ENCODE results near the gene CSNK1G1.

The CSNK1G1 gene

GRCh38 chr15:64153480-64154367 lies 202.2 kb downstream of the CSNK1G1 start:
- DNase-seq (ENCODE audit: low spot score), result peak; percentile 96

DNA sequence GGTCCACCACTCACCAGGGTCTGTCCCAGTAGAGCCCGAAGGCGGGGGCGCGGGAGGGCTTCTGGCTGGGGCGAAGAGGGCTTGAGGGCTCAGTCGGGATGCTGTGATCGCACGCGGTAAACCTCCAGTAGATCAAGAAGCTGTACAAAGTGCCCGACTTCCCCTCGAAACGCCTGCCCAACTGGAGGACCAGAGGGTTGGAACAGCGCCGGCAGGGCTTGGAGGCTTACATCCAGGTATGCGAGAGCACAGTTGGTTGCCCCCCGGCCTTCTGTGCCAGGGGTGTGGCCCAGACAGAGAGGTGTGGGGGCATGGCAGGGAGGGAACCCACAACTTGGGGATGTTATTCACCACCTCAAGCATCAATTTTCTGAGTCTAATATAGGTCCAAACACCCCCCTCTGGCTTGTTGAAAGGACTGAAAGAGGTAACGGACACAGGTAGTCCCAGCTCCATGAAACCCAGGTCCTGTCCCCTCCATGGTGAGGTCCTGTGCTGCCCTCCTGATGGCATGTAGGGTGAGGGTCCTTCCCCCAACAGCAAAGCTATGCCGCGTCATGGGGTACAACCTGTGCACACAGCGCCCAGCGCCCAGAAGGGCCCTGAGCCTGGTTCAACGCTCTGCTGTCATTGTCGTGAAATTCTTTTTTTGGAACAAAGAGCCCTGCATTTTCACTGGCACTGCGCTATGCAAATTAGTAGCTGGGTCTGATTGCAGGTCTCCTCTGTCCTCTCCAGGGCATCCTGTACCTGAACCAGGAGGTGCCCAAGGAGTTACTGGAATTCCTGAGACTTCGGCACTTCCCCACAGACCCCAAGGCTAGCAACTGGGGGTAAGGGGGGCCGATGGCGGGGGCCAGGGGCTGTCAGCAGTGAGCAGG lies 203.2 kb downstream of the CSNK1G1 start:
- DNase-seq (ENCODE audit: low spot score), result peak; percentile 35

DNA sequence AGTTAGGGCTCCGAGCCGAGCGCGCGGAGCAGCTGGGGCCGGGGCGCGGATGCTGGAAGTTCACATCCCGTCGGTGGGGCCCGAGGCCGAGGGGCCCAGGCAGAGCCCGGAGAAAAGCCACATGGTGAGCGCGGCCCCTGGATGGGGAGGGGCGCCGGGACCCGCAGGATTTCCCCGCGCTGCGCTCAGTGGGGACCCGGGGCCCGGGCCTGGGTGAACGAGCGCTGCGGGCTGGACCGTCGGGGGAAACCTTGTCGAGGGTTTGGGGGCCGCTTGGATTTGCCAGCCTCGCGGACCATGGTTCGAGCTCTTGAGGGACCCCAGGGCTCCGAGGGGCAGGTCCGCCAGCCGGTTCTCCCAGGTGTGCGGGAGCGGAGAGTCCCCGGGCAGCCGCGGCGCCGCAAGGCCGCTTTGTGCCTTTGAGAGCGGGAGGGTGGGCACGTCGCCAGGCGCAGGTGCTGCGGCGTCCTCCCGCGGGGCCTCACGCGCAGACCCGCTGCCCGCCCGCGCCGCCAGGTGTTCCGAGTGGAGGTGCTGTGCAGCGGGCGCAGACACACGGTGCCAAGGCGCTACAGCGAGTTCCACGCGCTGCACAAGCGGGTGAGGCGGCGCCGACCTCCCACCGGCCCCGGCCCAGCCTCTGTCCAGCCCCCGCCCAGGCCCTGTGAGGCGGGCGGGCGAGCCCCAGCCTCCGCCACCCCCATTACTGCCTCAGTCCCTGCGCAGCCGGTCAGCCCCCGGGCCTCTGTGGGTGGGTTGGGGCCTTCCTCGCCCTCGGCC lies 204.1 kb downstream of the CSNK1G1 start, which contains the start of gene SNX22:
SNX22 (plus strand) TSS at position 5 of the 780 bp plus-strand sequence; CDS start at position 50, 45 bp downstream.
- DNase-seq (ENCODE audit: low spot score), result peak; percentile 39

- no peak for DNase-seq (ENCODE audit: low spot score)
These were observed 205.9 kb downstream of the CSNK1G1 start for GRCh38 chr15:64149893-64150578.

DNA sequence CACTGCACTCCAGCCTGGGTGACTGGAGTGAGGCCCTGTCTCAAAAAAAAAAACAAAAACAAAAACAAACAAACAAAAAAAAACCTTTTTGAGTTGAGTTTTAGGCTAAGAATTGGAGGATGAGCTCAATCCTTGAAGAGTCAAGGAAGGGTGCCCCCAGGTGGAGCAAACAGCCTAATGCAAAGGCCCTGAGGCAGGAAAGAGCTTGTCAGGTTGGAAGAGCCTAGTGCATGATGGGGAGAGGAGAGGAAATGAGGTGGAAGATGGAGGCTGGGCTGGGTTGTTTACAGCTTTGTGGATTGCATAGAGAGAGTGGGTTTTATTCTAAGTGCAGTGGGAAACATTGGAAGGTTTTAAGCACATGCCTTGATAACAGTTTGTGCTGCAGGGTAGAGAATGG lies 206.5 kb downstream of the CSNK1G1 start:
- DNase-seq (ENCODE audit: low spot score), result no peak

DNA sequence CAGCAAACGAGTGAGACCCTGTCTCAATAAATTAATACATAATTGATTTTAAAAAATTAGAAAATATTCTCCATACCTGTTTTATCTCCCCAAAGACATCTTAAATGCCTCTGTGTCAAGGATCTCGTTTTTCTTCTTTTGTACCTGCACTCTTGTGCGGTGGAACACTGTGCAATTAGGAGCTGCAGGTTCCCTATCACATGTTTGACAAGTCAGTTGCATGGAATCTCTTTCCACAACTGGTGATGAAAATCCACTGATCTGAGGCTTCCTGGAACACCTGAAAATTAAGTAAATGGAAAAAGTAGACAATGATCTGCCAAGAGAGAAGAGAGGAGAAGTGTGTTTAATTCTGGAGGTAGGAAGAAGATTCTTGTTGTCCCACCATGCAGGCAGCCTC lies 207.4 kb downstream of the CSNK1G1 start:
- no peak for DNase-seq (ENCODE audit: low spot score)

DNA sequence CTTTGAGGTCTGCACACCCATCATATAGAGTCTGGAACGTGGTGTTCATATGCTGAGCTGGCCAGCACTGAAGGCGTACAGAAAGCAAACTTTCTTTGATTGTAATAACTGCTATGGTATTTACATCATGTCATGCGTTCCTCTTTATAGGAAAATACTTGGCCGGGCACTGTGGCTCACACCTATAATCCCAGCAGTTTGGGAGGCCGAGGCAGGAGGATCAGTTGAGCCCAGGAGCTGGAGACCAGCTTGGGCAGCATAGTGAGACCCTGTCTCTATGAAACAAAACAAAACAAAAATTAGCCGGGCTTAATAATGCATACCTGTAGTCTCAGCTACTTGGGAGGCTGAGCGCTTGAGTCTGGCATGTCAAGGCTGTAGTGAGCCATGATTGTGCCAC lies 207.8 kb downstream of the CSNK1G1 start:
- DNase-seq (ENCODE audit: low spot score), result no peak

DNA sequence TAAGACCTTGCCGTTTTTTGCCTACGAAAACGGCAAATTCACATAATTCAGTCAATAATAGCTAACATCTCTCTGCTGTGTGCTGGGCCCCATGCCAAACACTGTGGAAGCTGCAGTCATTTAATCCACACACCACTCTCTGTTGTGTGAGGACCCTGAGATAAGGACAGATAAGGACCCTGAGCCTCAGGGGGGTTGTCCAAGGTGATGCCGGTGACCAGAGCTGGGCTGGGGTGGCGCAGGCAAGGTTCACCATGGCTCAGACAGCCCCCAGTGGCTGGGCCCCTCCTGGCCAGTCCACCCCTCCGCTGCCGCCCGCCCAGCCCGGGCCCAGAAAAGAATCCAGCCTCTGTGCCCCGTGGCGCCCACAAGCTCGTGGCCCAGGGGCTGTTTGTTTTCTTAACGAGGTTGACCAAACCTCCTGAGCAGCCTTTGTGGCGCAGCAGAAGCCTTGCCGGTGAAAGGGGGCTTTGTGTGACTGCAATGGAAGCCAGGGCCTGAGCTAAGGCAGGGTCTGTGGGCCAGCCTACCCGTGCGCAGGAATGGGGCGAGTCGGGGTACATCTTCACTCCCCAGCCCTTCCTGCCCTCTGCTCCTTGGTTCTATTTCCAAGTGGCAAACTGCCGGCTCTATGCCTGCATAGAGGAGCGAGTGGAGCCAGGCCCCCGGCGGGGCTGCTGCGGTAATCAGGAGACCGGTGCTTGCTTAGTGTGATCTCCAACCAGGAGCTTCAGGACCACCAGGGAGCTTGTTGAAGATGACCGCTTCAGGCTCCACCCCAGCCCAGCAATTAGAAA lies 208.9 kb downstream of the CSNK1G1 start:
- DNase-seq (ENCODE audit: low spot score), result no peak

- DNase-seq (ENCODE audit: low spot score), result no peak
These were observed 209.5 kb downstream of the CSNK1G1 start for GRCh38 chr15:64146520-64146884.

- no peak for DNase-seq (ENCODE audit: low spot score)
These were observed 209.9 kb downstream of the CSNK1G1 start for GRCh38 chr15:64146041-64146440.

DNA sequence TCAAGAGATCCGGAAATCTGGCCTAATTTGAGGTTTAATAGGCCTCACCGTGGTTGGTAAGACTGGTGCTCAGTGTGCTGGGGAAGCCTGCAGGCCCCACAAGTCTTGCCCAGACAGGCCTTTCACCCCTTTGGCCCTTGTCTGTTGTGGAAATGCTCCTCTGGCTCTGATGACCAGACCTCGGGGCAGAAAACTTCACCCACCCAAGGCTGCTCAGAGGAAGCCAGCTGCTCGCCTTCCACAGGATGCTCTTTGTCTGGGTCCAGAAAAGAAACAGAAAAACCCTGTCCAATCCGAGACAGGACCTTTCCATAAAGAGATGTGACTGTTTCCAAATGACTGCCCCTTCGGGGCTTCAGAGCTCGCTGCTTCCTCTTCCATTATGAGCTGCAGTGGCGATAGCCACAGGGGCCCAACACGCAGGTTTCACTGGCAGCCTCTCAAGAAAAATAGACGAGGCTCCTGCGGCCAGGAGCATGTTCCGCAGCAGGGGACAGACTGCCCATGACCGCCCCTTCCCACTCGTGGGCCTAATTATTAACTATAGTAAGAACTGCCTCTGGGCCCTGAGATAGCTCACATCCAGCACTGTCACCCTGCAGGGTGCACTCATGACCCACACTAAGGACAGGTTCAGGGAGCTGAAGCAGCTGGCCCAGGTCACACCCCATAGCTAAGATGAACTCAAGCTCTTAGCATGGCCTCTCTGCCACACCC lies 211.2 kb downstream of the CSNK1G1 start:
- DNase-seq (ENCODE audit: low spot score), result no peak

GRCh38 chr15:64144192-64144564 lies 211.8 kb downstream of the CSNK1G1 start:
- no peak for DNase-seq (ENCODE audit: low spot score)

DNA sequence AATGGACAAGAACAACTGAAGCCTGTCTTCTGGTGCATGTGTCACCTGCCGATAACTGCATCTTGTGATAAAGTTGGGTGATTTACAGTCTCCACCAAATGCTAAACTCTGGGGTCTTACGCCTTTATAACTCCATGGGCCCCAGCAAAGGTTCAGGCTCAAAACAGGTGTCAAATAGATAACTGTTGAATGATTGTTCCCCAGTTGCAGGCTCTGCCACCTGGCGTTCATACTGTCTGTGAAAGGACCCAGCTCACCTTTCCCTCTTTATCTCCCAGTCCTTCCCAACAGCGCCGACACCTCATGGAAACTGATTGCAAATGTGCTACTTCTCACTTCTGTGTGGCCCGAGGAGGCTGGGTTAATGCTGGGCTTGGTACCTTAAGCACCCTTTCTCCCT lies 212.7 kb downstream of the CSNK1G1 start:
- DNase-seq (ENCODE audit: low spot score), result no peak

DNA sequence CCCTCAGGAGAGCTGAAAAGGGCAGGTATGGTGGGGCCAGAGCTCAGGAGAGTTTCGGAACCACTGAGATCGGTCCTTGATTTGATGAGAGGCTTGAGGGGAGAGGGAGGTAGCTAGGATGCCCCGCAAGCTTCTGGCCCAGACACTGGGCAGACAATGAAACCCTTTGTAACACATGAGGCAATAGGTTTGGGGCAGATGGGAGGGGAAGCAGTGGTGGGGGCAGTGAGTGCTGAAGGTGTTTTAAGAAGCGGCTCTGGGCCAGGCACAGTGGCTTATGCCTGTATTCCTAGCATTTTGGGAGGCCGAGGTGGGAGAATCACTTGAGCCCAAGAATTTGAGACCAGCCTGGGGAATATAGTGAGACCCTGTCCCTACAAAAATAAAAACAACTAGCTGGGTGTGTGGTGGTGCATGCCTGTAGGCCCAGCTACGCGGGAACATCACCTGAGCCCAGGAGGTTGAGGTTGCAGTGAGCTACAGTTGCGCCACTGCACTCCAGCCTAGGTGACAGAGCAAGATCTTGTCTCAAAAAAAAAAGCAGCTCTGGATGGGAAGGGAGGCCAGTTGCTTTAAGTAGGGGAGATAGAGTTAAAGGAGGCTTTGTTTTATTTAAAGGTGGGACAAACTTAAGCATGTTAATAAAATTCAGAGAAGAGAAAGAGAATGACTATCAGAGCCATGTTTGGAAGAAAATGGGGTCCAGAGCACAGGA lies 214.0 kb downstream of the CSNK1G1 start:
- no peak for DNase-seq (ENCODE audit: low spot score)

GRCh38 chr15:64138331-64138941 lies 217.5 kb downstream of the CSNK1G1 start:
- no peak for DNase-seq (ENCODE audit: low spot score)

DNA sequence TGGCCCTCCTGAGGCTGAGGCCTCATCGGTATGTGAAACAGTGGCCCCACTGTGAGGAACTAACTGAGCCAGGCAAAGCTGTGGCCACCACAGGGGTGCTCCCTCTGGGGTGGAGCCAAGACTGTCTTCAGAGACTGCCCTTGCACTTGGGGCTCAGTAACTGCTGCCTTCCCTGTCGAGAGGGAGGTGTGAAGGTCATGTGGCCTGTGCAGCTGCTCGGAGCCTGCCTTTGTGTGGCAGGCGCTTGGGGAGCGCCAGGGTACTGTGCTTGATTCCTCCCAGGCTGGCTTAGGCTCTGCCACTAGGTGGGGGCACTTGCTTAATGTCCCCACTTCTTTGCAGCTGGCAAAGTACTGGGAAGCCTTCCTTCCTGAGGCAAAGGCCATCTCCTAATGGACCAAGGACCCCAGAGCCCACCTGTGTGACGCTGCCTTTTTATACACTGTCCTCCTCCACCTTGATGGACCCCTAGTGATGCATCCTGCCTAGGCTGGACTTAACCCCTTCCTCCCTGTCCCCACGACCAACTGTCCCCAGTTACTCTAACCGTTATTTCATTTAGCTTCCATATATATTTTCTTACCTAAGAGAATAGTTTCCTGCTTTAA lies 218.6 kb downstream of the CSNK1G1 start:
- no peak for DNase-seq (ENCODE audit: low spot score)

DNA sequence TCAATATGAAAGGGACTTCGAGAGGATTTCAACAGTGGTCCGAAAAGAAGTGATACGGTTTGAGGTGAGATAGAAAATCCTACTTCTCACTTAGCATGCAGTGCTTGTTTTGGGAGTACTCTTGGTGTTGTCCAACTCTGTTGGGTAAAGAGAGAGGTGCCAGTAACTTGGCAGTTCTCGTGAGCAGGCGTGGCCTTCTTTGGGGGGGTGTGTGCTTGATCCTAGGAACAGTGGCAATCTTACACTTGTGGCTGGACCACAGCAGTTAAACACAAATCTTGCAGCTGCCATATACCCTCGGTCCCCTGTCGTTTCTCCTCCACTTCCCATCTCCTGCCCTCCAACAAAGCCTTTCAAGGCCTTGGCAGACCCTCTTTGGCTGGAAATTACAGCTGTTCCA lies 219.6 kb downstream of the CSNK1G1 start:
- DNase-seq (ENCODE audit: low spot score), result no peak

DNA sequence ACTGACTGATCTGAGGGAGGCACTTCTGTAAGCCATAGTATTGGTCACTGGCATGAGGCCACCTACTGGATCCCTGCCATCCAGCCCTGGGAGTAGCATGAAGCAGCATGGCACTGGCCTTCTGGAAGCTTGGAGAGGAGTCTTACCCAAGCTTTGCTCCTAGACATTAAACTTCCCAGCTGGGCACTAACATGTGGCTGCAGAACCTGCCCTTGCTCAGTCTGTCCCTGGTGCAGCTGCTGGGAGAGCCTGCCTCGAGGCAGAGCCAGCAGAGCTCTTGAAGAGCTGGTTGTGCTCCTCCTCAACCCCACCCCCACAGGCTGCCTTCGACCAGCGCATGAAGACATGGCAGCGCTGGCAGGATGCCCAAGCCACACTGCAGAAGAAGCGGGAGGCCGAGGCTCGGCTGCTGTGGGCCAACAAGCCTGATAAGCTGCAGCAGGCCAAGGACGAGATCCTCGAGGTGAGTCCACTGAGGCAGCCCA lies 221.6 kb downstream of the CSNK1G1 start:
- no peak for DNase-seq (ENCODE audit: low spot score)

Data from AG08396 (cell line).